Stimulated activated CD4-positive, alpha-beta T cell treated with anti-CD3 and anti-CD28 coated beads, Interleukin-1b, Interleukin-23, amount 100 ng/mL, for 4 hours (primary cell): ENCODE measurements around the gene ST7.
"Not testable (repeated sequence)": the region's sequence is repeated elsewhere in the genome, so short reads cannot be mapped to it uniquely, and the experiment has no call there.

Source experiments
- DNase-seq, 2 donors: peaks; one replicate each; pipeline ENCODE4 v3.0.0-alpha.2; 2020; ENCODE audit warnings: low read depth in 2 of 2

The ST7 gene

DNA sequence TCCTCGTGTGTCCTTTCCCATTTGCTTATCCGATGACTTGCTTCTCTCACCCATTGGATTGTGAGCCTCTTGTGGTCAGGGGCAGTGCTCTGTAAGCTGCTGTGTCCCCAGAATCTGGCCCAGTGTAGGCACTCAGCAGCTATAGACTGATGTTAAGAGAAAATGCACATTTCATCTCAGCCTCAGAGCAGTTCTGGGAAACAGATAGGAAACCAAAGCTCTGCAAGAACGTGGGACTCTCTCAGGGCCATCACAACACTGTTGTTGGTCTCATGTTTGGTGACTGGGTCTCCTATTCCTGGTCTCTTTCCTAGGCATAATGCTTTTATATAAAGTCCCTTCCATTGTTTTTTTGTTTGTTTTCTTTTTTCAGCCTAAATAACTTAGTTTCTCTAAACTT is 141.2 kb downstream of the ST7 start:
- DNase-seq, result no peak

DNA sequence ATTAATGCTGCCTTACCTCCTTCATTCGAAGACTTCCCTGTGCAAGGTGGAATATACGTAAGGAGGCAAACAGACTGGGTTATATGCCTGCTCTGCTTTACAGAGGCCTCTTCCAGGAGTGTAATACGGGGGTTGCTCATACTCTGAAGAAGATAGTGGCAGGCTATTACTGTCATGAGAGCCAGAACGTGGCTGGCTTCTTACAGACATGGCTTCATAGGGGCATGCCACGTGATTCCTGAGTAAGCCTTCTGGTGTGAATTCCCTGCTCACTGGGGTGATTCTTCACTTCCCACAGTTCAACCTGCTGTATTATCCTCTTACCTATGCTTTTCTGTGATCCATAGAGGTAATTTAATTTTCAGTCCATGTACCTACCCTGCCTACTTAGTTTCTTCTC is 141.8 kb downstream of the ST7 start:
- no peak for DNase-seq

DNA sequence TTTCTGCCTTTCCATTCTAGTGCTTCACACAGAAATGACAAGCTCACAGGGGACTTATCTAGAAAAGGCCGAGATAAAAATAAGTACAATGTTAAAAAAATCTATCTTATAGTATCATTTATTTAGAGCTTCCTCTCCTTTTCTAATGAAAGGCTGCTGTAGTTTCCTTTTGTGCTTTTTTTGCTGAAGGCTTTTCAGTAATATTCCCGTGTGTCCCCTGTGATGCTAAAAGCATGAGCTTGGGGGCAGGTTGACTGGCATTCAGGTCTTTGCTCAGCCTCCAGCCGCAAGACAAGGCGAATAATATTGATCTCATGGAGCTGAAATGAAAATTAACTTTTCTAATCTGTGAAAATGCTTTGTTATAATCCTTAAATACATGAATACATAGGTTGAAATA is 143.0 kb downstream of the ST7 start:
- DNase-seq, result no peak

DNA sequence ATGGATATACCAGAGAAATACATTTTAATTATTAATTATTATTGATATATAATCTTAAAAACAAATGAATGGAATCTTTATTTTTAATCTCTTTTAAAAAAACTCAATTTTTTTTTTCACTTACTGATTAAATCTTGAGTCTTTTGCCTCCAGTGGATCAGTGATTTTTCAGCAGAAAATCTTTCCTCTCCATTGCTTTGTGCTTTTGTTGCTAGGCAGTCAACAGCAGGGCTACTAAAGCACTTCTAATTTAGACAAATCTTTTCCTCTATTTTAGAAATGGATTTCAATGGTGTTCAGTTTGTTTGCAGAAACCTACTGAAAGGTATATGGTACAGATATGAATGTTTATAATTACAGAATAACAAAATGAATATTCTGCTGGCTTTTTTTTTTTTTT is 143.6 kb downstream of the ST7 start:
- no peak for DNase-seq

DNA sequence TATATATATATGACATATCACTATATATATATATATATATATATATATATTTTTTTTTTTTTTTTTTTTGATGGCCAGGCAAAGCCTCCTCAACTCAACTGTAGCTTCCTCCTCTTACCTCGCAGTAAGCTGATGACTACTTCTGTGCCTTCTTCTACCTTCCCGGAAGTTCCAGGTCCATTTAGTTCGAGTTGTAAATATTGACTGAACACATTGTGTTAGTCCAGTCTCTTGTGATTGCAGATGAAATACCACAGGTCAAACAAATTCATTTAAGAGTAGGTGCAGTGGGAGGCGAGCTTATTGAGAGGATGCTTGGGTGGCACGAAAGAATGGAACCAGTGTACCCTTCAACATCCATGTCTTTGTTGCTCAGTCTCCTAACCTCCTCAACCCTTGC is 144.6 kb downstream of the ST7 start:
- no peak for DNase-seq

DNA sequence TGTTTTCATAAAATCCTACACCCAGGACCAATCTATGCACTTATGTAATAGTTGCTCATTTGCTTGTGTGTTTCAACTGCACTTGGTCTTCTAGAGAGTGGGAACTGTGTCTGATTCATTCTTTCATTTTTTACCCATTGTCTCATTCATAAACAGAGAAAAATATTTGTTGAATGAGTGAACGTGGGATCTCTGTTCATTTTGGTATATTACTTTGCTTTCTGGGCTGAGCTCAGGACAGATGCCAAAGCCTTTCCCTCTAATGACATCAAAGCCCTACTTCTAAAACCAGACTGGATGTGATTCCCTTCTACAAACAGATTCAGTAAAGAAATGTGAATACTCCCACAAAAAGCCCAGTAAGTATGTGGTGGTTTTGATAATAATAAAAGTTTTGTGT is 145.2 kb downstream of the ST7 start:
- DNase-seq, result no peak

DNA sequence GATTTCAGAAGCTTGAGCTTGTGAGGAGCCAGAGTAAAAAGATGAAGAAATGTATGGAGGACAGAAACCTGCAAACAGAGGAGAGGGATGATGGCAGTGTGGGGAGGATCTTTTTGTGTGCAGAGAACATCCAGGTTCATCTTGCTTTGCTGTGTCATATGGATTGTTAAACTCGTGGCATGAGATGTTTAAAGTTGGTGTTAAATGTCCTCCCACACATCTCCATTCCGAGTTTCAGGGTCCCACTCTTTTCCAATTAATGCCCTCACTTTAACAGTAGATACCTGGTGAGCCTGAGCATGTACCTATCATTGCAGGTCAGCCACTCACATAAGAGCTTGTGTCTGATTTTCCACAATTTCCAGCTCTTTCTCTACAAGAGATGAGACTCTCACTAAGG is 147.7 kb downstream of the ST7 start:
- DNase-seq, result no peak

DNA sequence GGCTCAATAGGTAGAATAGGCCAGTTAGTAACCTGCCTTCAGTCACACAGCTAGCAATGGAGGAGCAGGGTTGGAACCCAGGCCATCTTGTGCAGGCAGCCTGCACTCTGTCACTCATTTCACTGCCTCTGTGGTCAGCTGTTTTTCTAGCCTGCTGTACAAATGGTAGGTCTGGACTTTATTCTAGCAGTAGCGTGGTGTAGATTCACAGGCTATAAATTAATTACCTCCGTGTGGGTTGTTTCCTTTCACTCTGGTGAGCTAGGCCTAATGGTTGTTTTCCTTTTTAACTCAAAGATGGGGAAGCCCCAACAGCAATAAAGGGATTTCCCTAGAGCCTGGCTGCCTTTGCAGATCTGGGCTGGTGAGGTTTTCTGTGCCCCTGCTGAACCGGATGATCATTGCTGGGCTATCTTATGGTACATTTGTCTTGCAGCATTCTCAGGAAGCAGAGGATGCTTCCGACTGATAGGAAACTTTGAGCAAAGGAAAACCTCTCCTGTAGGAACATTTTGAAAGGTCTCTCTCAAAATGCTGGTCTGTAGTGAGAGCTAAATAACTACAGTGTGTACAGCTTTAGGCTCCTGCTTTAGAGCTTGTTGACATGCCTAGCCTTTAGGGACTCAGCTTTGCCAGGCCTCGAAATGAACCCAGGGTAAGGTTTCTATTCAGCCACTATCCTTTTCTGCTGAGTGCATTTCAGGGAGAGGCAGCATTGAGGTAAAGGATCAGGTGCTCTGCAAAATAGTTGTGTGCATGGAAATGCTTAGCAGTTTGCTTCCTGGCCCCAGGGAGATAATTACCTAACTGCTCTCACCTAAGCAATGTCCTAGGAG is 157.4 kb downstream of the ST7 start:
- peak in 1 of 2 donors; percentile 9 for DNase-seq

DNA sequence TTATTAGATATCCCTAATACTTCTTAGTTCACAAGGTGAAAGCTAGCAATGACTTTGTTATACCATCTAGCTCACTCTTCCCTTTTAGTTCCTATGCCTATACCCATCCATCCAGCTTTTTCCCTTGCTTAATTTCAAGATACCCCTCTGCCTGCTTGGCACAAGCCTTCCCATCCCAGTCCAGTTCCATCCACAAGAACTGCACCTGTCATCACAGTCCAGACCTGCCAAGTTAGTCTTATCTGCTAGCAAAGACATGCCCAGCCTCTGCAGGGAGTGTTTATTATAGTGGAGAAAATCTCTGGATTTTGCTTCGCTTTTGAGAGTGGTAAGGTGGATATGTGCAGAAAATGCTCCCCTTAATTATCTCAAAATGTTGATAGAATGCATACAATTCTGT is 158.2 kb downstream of the ST7 start:
- no peak for DNase-seq

DNA sequence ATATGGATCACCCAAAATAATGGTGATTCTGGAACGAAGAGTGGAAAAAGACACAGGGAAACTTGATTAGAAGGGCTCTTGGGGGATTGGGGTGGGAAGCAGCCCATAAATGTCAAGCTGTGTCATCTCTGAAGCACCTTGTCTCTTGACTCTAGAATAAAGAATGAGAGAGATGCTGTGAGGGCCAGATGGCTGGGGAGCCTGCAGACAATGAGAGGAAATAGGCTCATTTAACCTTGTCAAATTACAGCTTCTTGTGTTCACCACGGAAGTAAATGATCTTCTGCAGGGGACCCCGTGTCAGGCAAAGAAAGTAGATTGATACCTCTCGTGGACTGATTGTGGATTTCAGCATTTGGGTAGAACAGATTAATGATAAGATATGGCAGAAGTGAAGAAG is 159.3 kb downstream of the ST7 start:
- DNase-seq, result no peak

DNA sequence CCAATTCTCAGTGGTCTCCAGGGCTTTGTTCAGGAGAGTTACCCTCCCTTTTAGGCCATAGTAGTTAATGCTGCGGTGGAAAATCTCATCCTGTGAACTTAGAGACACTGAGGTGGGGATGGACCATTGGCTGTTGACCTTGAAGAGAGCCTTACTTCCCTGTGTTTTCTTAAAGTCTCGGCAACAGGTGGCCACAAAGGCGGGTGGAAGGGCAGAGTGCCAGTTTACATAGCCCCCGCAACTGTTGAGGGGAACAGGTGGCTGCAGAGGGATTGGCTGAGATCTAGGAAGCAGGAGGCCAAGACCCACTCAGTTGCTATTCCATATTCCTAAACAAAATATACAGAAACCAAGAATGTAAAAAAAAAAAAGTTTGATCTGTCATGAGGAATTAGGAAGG is 160.6 kb downstream of the ST7 start:
- no peak for DNase-seq

DNA sequence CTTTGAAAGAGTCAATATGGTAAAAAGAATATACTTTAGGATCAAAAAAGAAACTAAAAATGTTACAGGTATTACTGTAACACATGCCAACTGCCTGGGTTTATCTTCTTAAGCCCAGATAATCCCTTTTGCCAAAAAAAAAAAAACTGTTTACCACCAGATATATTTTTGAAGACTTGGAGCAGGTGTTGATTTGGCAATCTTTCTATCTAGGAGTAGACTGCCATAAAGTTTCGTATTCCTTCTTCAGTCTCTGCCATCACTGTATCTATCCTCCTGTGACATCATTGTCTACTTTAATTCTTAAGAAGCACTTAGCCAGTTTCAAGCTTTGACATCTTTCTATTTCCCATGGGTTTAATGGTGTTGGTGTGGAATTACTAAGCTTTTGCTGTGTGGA is 161.0 kb downstream of the ST7 start:
- no peak for DNase-seq

DNA sequence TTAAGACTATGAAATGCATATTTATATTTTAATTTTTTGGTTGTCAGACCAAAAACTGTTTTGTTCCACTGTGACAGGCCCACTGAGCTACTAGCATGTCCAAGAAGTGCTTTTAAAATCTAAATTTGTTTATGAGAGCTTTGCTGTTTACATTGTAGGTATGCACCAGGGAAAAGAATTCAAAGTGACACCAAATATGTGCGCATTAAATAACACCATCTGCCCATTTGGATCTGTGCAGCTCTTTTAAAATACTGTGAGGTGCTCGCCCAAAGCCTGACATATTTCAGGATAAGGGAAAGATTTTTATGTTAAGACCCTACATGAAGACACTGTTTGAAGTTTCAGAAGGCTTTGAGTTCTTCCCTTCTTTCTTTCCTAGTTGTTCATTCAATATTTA is 162.9 kb downstream of the ST7 start:
- DNase-seq, result no peak

DNA sequence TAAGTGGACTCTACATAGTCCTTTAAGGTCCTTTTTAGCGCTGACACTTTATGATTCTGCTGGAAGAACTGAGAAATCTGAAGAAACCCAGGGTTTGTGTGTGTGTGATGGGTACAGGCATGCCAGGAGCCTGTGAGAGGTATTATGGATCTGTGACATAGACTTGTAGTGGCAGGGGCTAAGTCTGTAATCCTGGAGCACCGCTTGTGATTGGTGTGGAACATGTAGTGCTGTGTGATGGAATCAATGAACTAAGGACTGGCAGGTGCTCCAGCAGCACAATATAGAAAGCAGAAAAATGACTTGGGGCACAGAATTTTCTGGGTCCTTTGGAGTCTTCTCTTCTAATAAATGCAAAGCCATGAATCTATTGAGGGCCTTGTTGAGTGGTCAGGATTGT is 163.9 kb downstream of the ST7 start:
- DNase-seq, result no peak

DNA sequence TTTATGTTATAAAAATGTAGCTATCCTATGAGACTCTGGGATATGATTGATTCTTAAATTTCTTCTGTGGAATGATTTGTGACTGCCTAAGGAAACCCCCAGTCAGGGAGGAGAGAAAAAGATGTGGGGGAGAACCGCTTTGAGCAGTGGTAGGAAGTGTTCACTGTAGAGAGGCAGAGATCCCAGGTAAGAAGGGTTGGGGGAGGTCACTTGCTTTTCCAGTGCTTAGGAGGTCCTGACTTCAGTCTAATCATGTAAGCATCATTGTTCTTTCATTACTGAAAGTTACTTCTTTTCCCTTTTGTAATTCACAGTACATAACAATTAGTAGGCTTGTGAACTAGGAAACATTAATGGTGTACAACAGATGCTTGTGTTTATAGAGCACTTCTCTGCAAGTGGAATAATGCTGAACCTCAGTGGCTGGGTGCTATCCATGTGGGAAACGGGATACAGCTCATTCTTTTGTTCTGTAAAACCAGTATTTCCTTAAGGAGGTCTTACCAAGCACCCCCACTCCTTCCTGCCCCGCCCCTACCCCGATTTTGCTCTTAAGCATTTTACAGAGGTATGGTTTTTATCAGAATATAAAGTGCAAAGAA is 165.4 kb downstream of the ST7 start:
- no peak for DNase-seq

DNA sequence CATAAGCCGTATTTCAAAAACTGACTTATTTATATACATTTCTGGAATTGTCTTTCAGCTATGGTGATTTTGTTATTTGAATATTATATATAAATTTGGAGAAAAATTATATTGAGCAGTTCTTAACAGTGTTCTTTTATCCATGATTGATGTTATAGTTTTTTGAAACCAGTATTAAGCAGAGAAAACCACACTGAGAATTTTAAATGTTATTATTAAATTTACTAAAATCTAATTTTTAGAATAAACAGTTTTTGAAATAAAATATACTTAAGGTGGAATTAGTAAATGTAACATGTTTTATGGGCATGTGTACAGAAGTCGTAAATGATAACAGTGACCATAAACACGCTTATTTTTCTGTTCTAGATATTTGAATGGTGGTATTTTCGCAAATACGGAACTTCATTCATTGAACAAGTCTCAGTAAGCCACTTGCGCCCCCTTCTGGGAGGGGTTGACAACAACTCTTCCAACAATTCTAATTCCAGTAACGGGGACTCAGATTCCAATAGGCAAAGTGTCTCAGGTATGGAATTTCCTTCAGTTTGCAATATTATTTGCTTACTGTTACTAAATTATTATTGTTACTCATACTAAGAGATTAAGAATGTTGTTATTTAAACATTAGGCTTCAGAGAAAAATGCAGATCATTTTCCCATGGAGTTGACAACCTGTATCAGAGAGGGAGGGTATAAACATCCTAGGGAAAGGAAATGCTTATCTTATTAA is 166.1 kb downstream of the ST7 start:
- peak; percentile 63 to 72 for DNase-seq

DNA sequence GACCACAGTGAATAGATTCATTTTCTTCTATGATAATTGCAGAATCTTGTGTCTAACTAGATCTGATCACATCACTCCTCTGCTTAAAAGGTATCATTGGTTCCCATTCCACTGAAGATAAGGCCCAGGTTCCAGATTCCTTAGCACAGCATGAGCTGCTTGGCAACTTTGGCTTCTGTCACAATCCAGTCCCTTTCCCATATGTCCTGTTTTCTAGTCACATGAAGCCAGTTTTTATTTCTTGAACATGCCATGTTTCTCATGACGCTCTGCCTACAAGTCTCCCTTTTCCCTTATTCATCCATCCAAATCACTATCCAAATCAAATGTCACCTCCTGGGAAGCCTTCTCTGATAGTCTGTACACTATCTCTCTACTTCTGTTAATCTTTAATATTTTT is 167.0 kb downstream of the ST7 start:
- DNase-seq, result not testable (repeated sequence)

DNA sequence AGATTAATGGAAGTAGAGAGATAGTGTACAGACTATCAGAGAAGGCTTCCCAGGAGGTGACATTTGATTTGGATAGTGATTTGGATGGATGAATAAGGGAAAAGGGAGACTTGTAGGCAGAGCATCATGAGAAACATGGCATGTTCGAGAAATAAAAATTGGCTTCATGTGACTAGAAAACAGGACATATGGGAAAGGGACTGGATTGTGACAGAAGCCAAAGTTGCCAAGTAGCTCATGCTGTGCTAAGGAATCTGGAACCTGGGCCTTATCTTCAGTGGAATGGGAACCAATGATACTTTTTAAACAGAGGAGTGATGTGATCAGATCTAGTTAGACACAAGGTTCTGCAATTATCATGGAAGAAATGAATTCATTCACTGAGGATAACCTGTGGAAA is 168.7 kb downstream of the ST7 start:
- DNase-seq, result not testable (repeated sequence)

DNA sequence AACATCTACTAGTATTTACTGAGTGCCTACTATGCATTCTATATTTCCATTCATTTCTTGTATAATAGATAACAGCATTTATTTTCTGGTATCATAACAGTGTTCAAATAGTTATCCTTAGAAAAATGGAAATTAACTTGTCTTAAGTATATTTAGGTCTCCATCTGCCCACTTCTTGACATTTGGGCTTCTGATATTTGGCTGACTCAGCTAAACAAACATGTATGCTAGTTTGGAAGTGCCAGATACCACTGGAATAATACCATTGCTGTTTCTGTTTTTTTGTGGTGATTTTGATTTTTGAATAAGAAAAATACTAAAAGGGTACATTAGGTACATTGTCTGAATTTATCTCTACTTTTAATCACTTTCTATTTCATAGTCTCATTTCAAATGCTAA is 169.2 kb downstream of the ST7 start:
- DNase-seq, result no peak

DNA sequence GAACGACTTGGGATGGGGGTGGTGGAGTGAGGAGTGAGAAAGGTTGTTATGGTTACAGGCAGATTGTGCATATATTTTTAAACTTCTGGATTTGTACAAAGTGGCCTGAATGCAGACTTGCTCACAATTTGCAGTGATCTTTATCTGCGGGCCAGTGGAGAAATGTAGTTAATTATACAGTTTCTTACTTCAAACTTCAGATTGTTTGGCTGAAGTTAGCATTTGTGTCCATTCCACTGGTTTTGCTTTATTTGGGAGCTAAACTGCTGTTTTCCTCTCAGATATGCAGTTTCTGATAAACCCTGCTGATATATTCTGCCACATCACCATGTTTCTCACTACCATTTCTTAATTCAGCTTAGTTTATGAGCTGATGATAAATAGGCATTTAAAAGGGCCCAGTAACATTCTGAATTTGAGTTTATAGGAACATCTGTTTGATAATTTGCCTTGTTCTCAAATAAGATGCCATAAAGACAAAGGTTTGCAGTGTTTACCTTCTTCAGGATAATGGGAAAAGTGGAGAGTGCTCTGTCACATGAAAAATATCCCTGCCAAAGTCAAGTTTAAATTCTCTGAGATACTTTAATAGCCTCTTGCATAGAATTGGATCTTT is 170.1 kb downstream of the ST7 start:
- DNase-seq, result no peak

DNA sequence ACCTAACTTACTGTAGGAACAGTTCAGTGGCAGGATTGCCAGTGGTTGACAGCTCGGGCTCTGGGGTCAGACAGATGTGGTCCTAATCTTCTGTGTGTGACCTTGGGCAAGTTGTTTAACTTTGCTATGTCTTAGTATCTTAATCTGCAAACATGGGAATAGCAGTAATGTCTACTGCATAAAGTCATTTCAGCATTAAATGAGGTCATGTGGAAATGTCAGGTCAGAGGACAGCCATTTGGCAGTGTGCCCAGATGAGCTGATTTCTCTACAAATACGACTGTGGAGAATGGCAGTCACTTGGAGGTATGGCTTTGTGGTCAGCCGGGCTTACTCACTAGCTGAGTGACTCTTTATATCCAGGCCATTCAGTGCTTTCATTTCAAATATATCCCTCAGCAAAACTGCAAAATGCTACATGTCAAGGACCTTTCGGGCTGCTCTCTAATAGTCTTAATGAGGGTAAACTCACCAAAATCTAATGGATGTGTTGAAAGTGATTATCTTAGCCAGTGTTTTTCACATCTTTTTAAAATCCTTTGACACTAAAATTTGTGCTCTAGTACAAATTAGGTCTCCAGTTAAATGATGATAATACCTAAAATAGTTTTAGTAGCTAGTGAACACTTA is 171.4 kb downstream of the ST7 start:
- DNase-seq, result peak in 1 of 2 donors; percentile 28

DNA sequence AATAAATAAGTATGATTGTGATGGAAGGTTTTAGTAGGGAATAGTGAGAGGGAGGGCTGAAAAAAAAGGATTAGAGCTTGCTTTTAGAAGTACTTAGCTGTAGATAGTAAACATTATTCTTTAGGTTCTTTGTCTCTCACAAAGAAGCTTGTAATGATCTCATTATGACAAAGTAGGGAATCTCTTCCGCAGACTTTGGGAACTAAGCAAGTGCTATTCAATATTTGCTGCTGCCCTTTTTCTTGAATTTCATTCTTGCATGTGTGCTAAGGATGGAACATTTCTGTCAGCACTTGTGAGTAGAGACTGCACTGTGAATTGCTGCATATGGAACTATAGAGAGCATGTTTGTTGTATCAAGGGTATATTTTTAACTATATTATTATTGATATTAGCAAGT is 173.4 kb downstream of the ST7 start:
- no peak for DNase-seq
